ENCODE data around the gene SLC9A5. TPM values are rescaled to one million over a fixed set of nuclear protein-coding genes. Genes with fewer than 3 reads are reported as not detected.

Gene SLC9A5
- total and polyA plus RNA-seq, 10 donors, result 6.0 to 34.1 (median 18.2) TPM

DNA sequence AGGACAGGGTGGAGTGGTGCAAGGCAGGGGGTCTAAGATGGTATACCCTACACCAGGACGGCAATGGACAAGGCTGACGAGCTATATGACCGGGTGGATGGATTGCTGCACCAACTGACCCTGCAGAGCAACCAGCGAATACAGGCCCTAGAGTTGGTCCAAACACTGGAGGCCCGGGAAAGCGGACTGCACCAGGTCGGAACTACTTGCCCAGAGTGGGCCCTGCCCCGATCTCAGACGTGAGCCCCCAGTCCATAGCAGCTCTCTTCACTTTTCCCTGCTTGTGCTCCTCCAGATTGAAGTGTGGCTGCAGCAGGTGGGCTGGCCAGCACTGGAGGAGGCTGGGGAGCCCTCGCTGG is 33.6 kb downstream of the SLC9A5 start:
- DNase-seq, result no peak
- peaks cover 11 to 41% (median 24%) of the 10 kb centered on the region in 6 donors for H3K4me1 ChIP-seq
- TF ChIP-seq POLR2AphosphoS5 (IDR thresholded peaks at IDR 0.05) (no peak), POLR2A (IDR thresholded peaks at IDR 0.05) (no peak)
- TF ChIP-seq, protein P1, sequence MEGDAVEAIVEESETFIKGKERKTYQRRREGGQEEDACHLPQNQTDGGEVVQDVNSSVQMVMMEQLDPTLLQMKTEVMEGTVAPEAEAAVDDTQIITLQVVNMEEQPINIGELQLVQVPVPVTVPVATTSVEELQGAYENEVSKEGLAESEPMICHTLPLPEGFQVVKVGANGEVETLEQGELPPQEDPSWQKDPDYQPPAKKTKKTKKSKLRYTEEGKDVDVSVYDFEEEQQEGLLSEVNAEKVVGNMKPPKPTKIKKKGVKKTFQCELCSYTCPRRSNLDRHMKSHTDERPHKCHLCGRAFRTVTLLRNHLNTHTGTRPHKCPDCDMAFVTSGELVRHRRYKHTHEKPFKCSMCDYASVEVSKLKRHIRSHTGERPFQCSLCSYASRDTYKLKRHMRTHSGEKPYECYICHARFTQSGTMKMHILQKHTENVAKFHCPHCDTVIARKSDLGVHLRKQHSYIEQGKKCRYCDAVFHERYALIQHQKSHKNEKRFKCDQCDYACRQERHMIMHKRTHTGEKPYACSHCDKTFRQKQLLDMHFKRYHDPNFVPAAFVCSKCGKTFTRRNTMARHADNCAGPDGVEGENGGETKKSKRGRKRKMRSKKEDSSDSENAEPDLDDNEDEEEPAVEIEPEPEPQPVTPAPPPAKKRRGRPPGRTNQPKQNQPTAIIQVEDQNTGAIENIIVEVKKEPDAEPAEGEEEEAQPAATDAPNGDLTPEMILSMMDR (IDR thresholded peaks at IDR 0.05 in 8 of 11, conservative IDR thresholded peaks at IDR 0.05 in 3 of 11), result no peak
- no peak overlapping the region for H3K27ac ChIP-seq
- no peak overlapping the region for H3K4me3 ChIP-seq
- 95 to 98% (median 96%) methylated on average over 3 to 10 of the region's 10 CpGs for WGBS, 5 donors
- no peaks in the 10 kb centered on the region for H3K27me3 ChIP-seq (replicated peaks in 1 of 7)
- intact Hi-C loops (cut with DNase I; ENCODE audit: low total_unique reads), result no loop called here
- no peaks in the 10 kb centered on the region for H3K9me3 ChIP-seq
- H3K36me3 ChIP-seq, result peaks cover 0 to 9% (median 0%) of the 10 kb centered on the region in 6 donors

DNA sequence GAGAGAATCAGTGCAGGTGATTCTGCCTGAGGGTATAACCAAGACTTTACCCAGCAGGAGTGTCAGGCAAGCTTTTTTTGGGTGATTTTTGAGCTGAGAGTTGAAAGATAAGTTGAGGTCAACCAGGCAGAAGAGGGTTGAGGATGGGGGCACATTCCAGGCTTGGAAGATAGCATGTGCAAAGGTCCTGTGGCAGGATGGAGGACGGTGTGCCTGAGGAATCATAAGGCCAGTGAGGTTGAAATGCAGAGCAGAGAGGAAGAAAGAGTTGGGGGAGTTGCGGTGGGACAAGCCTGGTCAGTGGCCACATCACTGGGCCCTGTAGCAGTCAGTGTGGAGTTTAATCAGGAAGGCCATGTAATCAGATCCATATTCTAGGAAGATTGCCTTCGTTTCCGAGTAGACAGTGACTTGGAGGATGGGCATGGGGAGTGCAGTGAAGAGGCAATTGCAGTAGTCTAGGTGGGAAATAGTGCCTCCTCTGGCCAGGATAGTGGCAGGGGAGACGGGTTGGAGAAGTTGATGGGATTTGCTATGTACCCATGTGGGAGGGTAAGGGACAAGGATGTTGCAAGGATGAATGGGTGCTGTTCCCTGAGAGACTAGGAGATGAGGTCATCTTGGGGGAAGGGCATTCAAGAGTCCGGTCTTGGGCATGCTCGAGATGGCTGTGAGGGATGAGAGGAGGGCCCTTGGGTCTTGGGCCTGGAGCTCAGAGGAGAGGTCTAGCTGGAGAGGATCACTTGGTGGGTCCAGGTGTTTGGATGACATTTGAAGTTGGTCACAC is 34.5 kb downstream of the SLC9A5 start:
- H3K9me3 ChIP-seq, result no peaks in the 10 kb centered on the region
- TF ChIP-seq, protein P1 (IDR thresholded peaks at IDR 0.05 in 8 of 11, conservative IDR thresholded peaks at IDR 0.05 in 3 of 11), result no peak
- no peak for TF ChIP-seq POLR2A (IDR thresholded peaks at IDR 0.05)
- TF ChIP-seq POLR2AphosphoS5 (IDR thresholded peaks at IDR 0.05), result no peak
- H3K27ac ChIP-seq, result no peak overlapping the region
- DNase-seq, result peak; percentile 10
- H3K36me3 ChIP-seq, result peaks cover 0 to 8% (median 0%) of the 10 kb centered on the region in 6 donors
- H3K4me3 ChIP-seq, result no peak overlapping the region
- 92 to 97% (median 94%) methylated on average over 7 of the region's 7 CpGs for WGBS, 5 donors
- no peaks in the 10 kb centered on the region for H3K27me3 ChIP-seq (replicated peaks in 1 of 7)
- intact Hi-C loops (cut with DNase I; ENCODE audit: low total_unique reads), result no loop called here
- peaks cover 7 to 33% (median 16%) of the 10 kb centered on the region in 6 donors for H3K4me1 ChIP-seq

DNA sequence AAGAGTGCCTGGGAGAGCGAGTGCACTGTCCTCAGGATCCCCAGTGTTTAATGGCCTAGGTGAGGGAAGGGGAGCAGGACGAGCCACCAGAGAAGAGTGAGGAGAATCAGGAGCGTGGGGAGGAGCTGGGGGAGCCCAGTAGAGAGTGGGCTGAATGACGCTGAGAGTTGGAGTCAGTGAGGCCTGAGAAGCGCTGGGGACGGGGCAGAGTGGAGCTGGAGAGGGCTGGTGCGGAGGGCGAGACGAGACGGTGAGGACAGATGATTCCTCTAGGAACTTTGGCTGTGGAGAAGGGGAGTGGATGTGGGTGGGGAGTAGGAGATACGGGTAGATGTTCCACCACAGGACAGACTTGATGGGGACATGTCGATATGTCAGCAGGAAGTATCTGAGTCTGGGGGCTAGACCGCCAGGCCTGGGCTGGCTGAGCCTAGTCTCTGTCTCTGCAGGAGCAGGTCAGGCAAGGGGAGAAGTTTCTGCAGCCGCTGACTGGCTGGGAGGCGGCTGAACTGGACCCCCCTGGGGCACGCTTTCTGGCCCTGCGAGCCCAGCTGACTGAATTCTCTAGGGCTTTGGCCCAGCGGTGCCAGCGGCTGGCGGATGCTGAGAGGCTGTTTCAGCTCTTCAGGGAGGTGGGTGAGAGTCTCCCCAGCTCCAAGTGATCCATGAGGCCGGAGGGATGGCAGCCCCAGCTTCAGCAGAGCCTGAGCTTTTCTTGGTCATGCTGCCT is 35.2 kb downstream of the SLC9A5 start:
- Histone ChIP-seq H3K9me3 (no peaks in the 10 kb centered on the region), H3K27ac (no peak overlapping the region), H3K27me3 (replicated peaks in 1 of 7) (no peaks in the 10 kb centered on the region), H3K4me3 (no peak overlapping the region), H3K4me1 (peaks cover 0 to 25% (median 9%) of the 10 kb centered on the region in 6 donors), H3K36me3 (peaks cover 0 to 8% (median 0%) of the 10 kb centered on the region in 6 donors)
- TF ChIP-seq POLR2A (IDR thresholded peaks at IDR 0.05) (no peak), POLR2AphosphoS5 (IDR thresholded peaks at IDR 0.05) (no peak)
- TF ChIP-seq, protein P1 (IDR thresholded peaks at IDR 0.05 in 8 of 11, conservative IDR thresholded peaks at IDR 0.05 in 3 of 11), result no peak
- WGBS, 5 donors, result 88 to 94% (median 92%) methylated on average over 15 to 21 of the region's 21 CpGs
- intact Hi-C loops (cut with DNase I; ENCODE audit: low total_unique reads), result no loop called here
- peak; percentile 33 for DNase-seq
